SK-N-SH (cell line): Measurements from ENCODE around the gene CDKN1B.

Experiments
- EZH2phosphoT487 ChIP-seq: fragments of 200-600 bp; sonication (generic); IDR thresholded peaks from 2 replicates; pipeline ENCODE4 v1.6.1; 2017; ENCODE audit warnings: low read depth, mixed run types, mild to moderate bottlenecking, antibody characterized with exemption, moderate library complexity, borderline replicate concordance
- FOXM1 ChIP-seq: IDR thresholded peaks from 2 replicates; pipeline ENCODE4 v1.4.0; 2012; ENCODE audit warnings: low read depth, mild to moderate bottlenecking
- JUND ChIP-seq: IDR thresholded peaks from 2 replicates; pipeline ENCODE4 v1.4.0; 2012
- MEF2A ChIP-seq: IDR thresholded peaks from 2 replicates; pipeline ENCODE4 v1.4.0; 2012; ENCODE audit warnings: low read depth, borderline replicate concordance
- NRF1 ChIP-seq: IDR thresholded peaks from 2 replicates; pipeline ENCODE4 v1.6.1; 2012; ENCODE audit warnings: low read depth, mild to moderate bottlenecking, low read length
- POLR2AphosphoS5 ChIP-seq: IDR thresholded peaks from 2 replicates; pipeline ENCODE4 v1.6.1; 2012; ENCODE audit warnings: low read depth, low read length
- RAD21 ChIP-seq: IDR thresholded peaks from 2 replicates; pipeline ENCODE4 v1.6.1; 2012; ENCODE audit warnings: mild to moderate bottlenecking, low read length
- RFX5 ChIP-seq: IDR thresholded peaks from 2 replicates; pipeline ENCODE4 v1.6.1; 2012; ENCODE audit warnings: mild to moderate bottlenecking, improper control_type of control experiment, low read length
- SMC3 ChIP-seq: IDR thresholded peaks from 2 replicates; pipeline ENCODE4 v1.6.1; 2012; ENCODE audit warnings: low read depth, low read length, improper control_type of control experiment
- TAF1 ChIP-seq: IDR thresholded peaks from 2 replicates; pipeline ENCODE4 v1.6.1; 2012; ENCODE audit warnings: low read depth, mild to moderate bottlenecking, low read length, moderate library complexity, borderline replicate concordance
- YY1 ChIP-seq: IDR thresholded peaks from 2 replicates; pipeline ENCODE4 v1.4.0; 2012; ENCODE audit warnings: low read depth, mild to moderate bottlenecking
- TF ChIP-seq, protein P1 (sequence below): fragments of 200-600 bp; sonication (generic); IDR thresholded peaks from 2 replicates; pipeline ENCODE4 v1.6.1; 2017; ENCODE audit warnings: antibody characterized with exemption, mild to moderate bottlenecking, moderate library complexity
- TF ChIP-seq, protein P2 (sequence below): IDR thresholded peaks from 2 replicates; pipeline ENCODE4 v1.6.1; 2012; ENCODE audit warnings: mild to moderate bottlenecking, low read depth, low read length, moderate library complexity
- TF ChIP-seq, protein P3 (sequence below): IDR thresholded peaks from 2 replicates; pipeline ENCODE4 v1.4.0; 2012; ENCODE audit warnings: low read depth, borderline replicate concordance

DNA sequence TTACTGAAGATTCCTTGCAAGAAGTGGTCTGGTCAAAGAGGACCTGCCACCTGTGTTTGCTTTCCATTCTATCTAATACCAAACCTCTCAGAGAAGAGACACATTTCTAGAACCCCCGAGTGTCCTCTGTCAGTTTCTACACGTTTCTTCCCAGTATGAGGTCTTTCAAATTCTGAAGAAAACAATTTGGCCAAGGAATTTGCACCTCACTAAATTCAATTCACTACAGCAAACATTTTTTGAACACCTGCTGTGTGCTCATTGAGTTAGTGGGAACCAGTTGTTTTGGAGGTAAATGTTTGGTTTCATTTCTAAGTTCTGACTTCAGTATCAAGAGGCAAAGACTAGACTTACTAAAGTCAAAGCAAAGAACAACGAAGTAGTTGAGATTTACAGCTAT lies 40.6 kb upstream of the CDKN1B start:
- no peak for TF ChIP-seq RAD21
- TF ChIP-seq, protein P1, sequence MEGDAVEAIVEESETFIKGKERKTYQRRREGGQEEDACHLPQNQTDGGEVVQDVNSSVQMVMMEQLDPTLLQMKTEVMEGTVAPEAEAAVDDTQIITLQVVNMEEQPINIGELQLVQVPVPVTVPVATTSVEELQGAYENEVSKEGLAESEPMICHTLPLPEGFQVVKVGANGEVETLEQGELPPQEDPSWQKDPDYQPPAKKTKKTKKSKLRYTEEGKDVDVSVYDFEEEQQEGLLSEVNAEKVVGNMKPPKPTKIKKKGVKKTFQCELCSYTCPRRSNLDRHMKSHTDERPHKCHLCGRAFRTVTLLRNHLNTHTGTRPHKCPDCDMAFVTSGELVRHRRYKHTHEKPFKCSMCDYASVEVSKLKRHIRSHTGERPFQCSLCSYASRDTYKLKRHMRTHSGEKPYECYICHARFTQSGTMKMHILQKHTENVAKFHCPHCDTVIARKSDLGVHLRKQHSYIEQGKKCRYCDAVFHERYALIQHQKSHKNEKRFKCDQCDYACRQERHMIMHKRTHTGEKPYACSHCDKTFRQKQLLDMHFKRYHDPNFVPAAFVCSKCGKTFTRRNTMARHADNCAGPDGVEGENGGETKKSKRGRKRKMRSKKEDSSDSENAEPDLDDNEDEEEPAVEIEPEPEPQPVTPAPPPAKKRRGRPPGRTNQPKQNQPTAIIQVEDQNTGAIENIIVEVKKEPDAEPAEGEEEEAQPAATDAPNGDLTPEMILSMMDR = no peak
- no peak for TF ChIP-seq SMC3
- no peak for TF ChIP-seq MEF2A
- TF ChIP-seq JUND = no peak
- TF ChIP-seq TAF1 = no peak
- TF ChIP-seq RFX5 = no peak
- TF ChIP-seq YY1 = no peak
- TF ChIP-seq, protein P2, sequence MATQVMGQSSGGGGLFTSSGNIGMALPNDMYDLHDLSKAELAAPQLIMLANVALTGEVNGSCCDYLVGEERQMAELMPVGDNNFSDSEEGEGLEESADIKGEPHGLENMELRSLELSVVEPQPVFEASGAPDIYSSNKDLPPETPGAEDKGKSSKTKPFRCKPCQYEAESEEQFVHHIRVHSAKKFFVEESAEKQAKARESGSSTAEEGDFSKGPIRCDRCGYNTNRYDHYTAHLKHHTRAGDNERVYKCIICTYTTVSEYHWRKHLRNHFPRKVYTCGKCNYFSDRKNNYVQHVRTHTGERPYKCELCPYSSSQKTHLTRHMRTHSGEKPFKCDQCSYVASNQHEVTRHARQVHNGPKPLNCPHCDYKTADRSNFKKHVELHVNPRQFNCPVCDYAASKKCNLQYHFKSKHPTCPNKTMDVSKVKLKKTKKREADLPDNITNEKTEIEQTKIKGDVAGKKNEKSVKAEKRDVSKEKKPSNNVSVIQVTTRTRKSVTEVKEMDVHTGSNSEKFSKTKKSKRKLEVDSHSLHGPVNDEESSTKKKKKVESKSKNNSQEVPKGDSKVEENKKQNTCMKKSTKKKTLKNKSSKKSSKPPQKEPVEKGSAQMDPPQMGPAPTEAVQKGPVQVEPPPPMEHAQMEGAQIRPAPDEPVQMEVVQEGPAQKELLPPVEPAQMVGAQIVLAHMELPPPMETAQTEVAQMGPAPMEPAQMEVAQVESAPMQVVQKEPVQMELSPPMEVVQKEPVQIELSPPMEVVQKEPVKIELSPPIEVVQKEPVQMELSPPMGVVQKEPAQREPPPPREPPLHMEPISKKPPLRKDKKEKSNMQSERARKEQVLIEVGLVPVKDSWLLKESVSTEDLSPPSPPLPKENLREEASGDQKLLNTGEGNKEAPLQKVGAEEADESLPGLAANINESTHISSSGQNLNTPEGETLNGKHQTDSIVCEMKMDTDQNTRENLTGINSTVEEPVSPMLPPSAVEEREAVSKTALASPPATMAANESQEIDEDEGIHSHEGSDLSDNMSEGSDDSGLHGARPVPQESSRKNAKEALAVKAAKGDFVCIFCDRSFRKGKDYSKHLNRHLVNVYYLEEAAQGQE = no peak
- TF ChIP-seq, protein P3, sequence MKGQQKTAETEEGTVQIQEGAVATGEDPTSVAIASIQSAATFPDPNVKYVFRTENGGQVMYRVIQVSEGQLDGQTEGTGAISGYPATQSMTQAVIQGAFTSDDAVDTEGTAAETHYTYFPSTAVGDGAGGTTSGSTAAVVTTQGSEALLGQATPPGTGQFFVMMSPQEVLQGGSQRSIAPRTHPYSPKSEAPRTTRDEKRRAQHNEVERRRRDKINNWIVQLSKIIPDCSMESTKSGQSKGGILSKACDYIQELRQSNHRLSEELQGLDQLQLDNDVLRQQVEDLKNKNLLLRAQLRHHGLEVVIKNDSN = no peak
- no peak for TF ChIP-seq FOXM1
- no peak for TF ChIP-seq EZH2phosphoT487
- no peak for TF ChIP-seq POLR2AphosphoS5
- no peak for TF ChIP-seq NRF1
